HEK293T (cell line): Measurements from ENCODE around the gene SCUBE1.

Source experiments
- HDGF ChIP-seq: fragments of 450-650 bp; IDR thresholded peaks from 2 replicates; pipeline ENCODE4 v1.6.1; 2017; ENCODE audit warnings: antibody characterized with exemption, borderline replicate concordance
- SP1 ChIP-seq: fragments of 450-650 bp; IDR thresholded peaks from 2 replicates; pipeline ENCODE4 v1.6.1; 2017
- ZNF384 ChIP-seq: fragments of 450-650 bp; IDR thresholded peaks from 2 replicates; pipeline ENCODE4 v1.6.1; 2016

DNA sequence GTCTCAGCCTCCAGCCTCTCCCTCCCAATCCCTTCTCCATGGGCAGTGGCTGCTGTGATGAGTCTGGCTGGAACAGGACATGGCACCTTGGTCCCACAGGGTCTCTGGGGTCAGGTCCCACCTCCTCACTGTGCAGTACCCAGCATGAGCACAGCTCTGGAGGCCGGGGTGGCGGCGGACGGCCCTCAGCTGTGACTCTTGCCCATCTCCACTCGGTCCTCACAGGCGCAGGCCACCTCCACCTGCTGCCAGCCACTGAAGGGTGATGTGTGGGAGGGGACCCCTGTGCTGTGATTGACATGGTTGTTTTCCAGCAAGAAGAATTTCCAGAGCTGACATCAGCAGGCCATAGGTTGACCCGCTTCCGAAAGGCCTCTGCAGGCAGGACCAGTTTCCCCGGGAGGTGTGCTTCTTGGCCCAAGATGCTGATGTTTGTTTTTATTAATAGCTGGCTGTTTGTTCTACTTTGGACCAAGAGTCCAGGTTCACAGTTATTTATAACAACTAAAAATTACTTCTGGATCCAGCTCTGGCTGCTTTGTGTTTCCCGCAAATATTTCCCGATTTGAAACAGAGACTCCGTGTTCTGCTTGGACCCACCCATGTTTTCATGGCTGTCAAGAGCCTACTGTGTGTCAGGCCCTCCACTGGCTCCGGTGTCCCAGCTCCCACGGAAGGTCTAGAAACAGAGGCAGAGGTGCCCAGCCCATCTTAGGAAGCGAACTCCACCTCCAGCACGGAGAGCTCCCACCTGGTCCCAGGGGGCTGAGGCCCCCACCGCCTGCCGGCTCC, 45.7 kb downstream of the SCUBE1 start:
- no peak for TF ChIP-seq SP1
- no peak for TF ChIP-seq ZNF384
- TF ChIP-seq HDGF, result no peak
